WTC11 (cell line): Measurements from ENCODE around the gene SDF4. TPM values are rescaled to one million over a fixed set of nuclear protein-coding genes. Genes with fewer than 3 reads are reported as not detected.

Source experiments
- ATAC-seq: fragments of 200-7000 bp; cut with Tn5 transposase; 2 replicates; pipeline ENCODE4 v1.10.0; 2021; ENCODE audit warnings: mild to moderate bottlenecking, moderate library complexity
- CTCF ChIA-PET: fragments of 300-600 bp; sonication (Branson Sonifier 250); formaldehyde crosslinking; loops from one replicate; lab custom pipeline; 2021; ENCODE audit warnings: antibody characterized with exemption; lab: Charles Lee
- POLR2A ChIA-PET: fragments of 350-600 bp; sonication (Branson Sonifier 250); formaldehyde crosslinking; loops from one replicate; lab custom pipeline; 2021; ENCODE audit warnings: antibody characterized with exemption; lab: Charles Lee
- DNase-seq: peaks from one replicate; pipeline ENCODE4 v3.0.0; 2021; ENCODE audit warnings: low spot score
- H3K27ac Mint-ChIP-seq: 2 replicates; pipeline ENCODE4 v1.8.0; 2021; ENCODE audit warnings: mixed read lengths
- H3K27me3 Mint-ChIP-seq: 2 replicates; pipeline ENCODE4 v1.8.0; 2021; ENCODE audit warnings: low read depth, mild to moderate bottlenecking, moderate library complexity, mixed read lengths
- H3K36me3 Mint-ChIP-seq: 2 replicates; pipeline ENCODE4 v1.8.0; 2021; ENCODE audit warnings: mixed read lengths
- H3K4me1 Mint-ChIP-seq: 2 replicates; pipeline ENCODE4 v1.8.0; 2022; ENCODE audit warnings: mixed read lengths
- H3K4me3 Mint-ChIP-seq: 2 replicates; pipeline ENCODE4 v1.8.0; 2021; ENCODE audit warnings: mild to moderate bottlenecking, moderate library complexity, mixed read lengths
- H3K9me3 Mint-ChIP-seq: 2 replicates; pipeline ENCODE4 v1.8.0; 2021; ENCODE audit warnings: mixed read lengths
- ESRRA ChIP-seq: sonication (generic); formaldehyde crosslinking; IDR thresholded peaks from 2 replicates; pipeline ENCODE4 v1.8.1; 2022; ENCODE audit warnings: mild to moderate bottlenecking, missing genetic modification reagents, borderline replicate concordance
- FOXK1 ChIP-seq: sonication (generic); formaldehyde crosslinking; IDR thresholded peaks from 2 replicates; pipeline ENCODE4 v1.8.0; 2022; ENCODE audit warnings: mild to moderate bottlenecking, moderate library complexity, missing genetic modification reagents
- FOXP1 ChIP-seq: sonication (generic); formaldehyde crosslinking; IDR thresholded peaks from 2 replicates; pipeline ENCODE4 v1.8.0; 2022; ENCODE audit warnings: missing genetic modification reagents, mild to moderate bottlenecking, moderate library complexity, borderline replicate concordance
- GTF2I ChIP-seq: fragments of 250-450 bp; sonication (Bioruptor Pico); conservative IDR thresholded peaks from 2 replicates; pipeline ENCODE4 v1.4.0; 2021; ENCODE audit warnings: mild to moderate bottlenecking
- HMGA2 ChIP-seq: fragments of 250-450 bp; sonication (Bioruptor Pico); IDR thresholded peaks from 2 replicates; pipeline ENCODE4 v1.4.0; 2021; ENCODE audit warnings: mild to moderate bottlenecking, moderate library complexity
- IRF2 ChIP-seq: sonication (generic); formaldehyde crosslinking; IDR thresholded peaks from 2 replicates; pipeline ENCODE4 v1.8.0; 2022; ENCODE audit warnings: low read depth, missing genetic modification reagents, borderline replicate concordance
- MAX ChIP-seq: sonication (generic); formaldehyde crosslinking; IDR thresholded peaks from 2 replicates; pipeline ENCODE4 v1.8.0; 2022; ENCODE audit warnings: mild to moderate bottlenecking, missing genetic modification reagents
- MLX ChIP-seq: sonication (generic); formaldehyde crosslinking; IDR thresholded peaks from 2 replicates; pipeline ENCODE4 v1.8.1; 2023; ENCODE audit warnings: mild to moderate bottlenecking, missing genetic modification reagents, moderate library complexity
- NFE2L1 ChIP-seq: sonication (generic); formaldehyde crosslinking; IDR thresholded peaks from 2 replicates; pipeline ENCODE4 v1.8.1; 2023; ENCODE audit warnings: missing genetic modification reagents
- NFYB ChIP-seq: sonication (generic); formaldehyde crosslinking; conservative IDR thresholded peaks from 2 replicates; pipeline ENCODE4 v1.8.0; 2022; ENCODE audit warnings: low read depth, missing genetic modification reagents
- NR1H2 ChIP-seq: sonication (generic); formaldehyde crosslinking; IDR thresholded peaks from 2 replicates; pipeline ENCODE4 v1.9.0; 2021; ENCODE audit warnings: mild to moderate bottlenecking, moderate library complexity, missing genetic modification reagents
- RELA ChIP-seq: sonication (generic); formaldehyde crosslinking; IDR thresholded peaks from 2 replicates; pipeline ENCODE4 v1.8.1; 2022; ENCODE audit warnings: missing genetic modification reagents, mild to moderate bottlenecking, borderline replicate concordance
- RORB ChIP-seq: fragments of 250-450 bp; sonication (Bioruptor Pico); IDR thresholded peaks from 2 replicates; pipeline ENCODE4 v1.9.0; 2021; ENCODE audit warnings: mild to moderate bottlenecking
- SP1 ChIP-seq: sonication (generic); formaldehyde crosslinking; conservative IDR thresholded peaks from 2 replicates; pipeline ENCODE4 v1.8.1; 2022; ENCODE audit warnings: missing genetic modification reagents
- TCF7 ChIP-seq: sonication (generic); formaldehyde crosslinking; IDR thresholded peaks from 2 replicates; pipeline ENCODE4 v1.8.0; 2022; ENCODE audit warnings: mild to moderate bottlenecking, low read depth, missing genetic modification reagents, moderate library complexity
- TEAD4 ChIP-seq: sonication (generic); formaldehyde crosslinking; IDR thresholded peaks from 2 replicates; pipeline ENCODE4 v1.8.0; 2022; ENCODE audit warnings: mild to moderate bottlenecking, missing genetic modification reagents
- TP53 ChIP-seq: sonication (generic); formaldehyde crosslinking; IDR thresholded peaks from 2 replicates; pipeline ENCODE4 v1.8.1; 2023; ENCODE audit warnings: mild to moderate bottlenecking, missing genetic modification reagents
- USF2 ChIP-seq: sonication (generic); formaldehyde crosslinking; IDR thresholded peaks from 2 replicates; pipeline ENCODE4 v1.8.1; 2023; ENCODE audit warnings: mild to moderate bottlenecking, missing genetic modification reagents, moderate library complexity
- ZBTB21 ChIP-seq: sonication (generic); formaldehyde crosslinking; IDR thresholded peaks from 2 replicates; pipeline ENCODE4 v1.8.1; 2023; ENCODE audit warnings: mild to moderate bottlenecking, missing genetic modification reagents, borderline replicate concordance
- ZMAT4 ChIP-seq: fragments of 250-450 bp; sonication (Bioruptor Pico); IDR thresholded peaks from 2 replicates; pipeline ENCODE4 v1.9.0; 2021; ENCODE audit warnings: mild to moderate bottlenecking
- ZNF138 ChIP-seq: sonication (generic); formaldehyde crosslinking; conservative IDR thresholded peaks from 2 replicates; pipeline ENCODE4 v1.8.1; 2022; ENCODE audit warnings: mild to moderate bottlenecking, moderate library complexity, missing genetic modification reagents
- ZNF317 ChIP-seq: sonication (generic); formaldehyde crosslinking; IDR thresholded peaks from 2 replicates; pipeline ENCODE4 v1.8.1; 2023; ENCODE audit warnings: low read depth, mild to moderate bottlenecking, moderate library complexity, missing genetic modification reagents, borderline replicate concordance
- total RNA-seq: library from RNA; stranded (reverse); gene quantifications from 3 replicates; pipeline ENCODE4 v1.2.3, GENCODE V29; 2021

The SDF4 gene
- total RNA-seq, 1 experiment from 2014 or later, result 101 TPM

GRCh38 chr1:1220197-1220596, 11.6 kb downstream of the SDF4 start (continued):
- TF ChIP-seq USF2 (no peak), NR1H2 (no peak), RORB (CRISPR knock-in tag) (no peak), ZBTB21 (no peak)

- DNase-seq, result no peak
- Mint-ChIP-seq H3K4me3 (no peak overlapping the region), H3K36me3 (peaks cover 12% of the 10 kb centered on the region), H3K27me3 (no peaks in the 10 kb centered on the region), H3K9me3 (no peaks in the 10 kb centered on the region), H3K27ac (no peak overlapping the region), H3K4me1 (no peaks in the 10 kb centered on the region)
- ATAC-seq, result no peak
- ChIA-PET CTCF (no interaction called here), POLR2A (no interaction called here)
- TF ChIP-seq USF2 (no peak), TP53 (no peak), NFYB (CRISPR knock-in tag) (no peak), IRF2 (CRISPR knock-in tag) (no peak), FOXP1 (CRISPR knock-in tag) (no peak), TEAD4 (CRISPR knock-in tag) (no peak), SP1 (CRISPR knock-in tag) (no peak), ZNF317 (CRISPR knock-in tag) (no peak), MLX (CRISPR knock-in tag) (no peak), FOXK1 (CRISPR knock-in tag) (no peak), ZNF138 (CRISPR knock-in tag) (no peak)
Measured at GRCh38 chr1:1219341-1219740, 12.5 kb downstream of the SDF4 start.

- Mint-ChIP-seq H3K27me3 (no peaks in the 10 kb centered on the region), H3K9me3 (no peaks in the 10 kb centered on the region), H3K36me3 (peaks cover 9% of the 10 kb centered on the region), H3K4me3 (no peak overlapping the region), H3K4me1 (no peaks in the 10 kb centered on the region), H3K27ac (no peak overlapping the region)
- TF ChIP-seq TCF7 (CRISPR knock-in tag) (no peak), GTF2I (no peak), ESRRA (CRISPR knock-in tag) (no peak), NFE2L1 (no peak), TP53 (no peak), MAX (no peak), RELA (CRISPR knock-in tag) (no peak), ZMAT4 (CRISPR knock-in tag) (no peak), HMGA2 (CRISPR knock-in tag) (no peak)
- no peak for DNase-seq
- ChIA-PET POLR2A (no interaction called here), CTCF (interaction anchor here (0.8 to 1.2 kb wide), 2 partner anchors 72 to 217 kb away, joined by 3 read pairs; no protein-coding TSS in a partner anchor)
- no peak for ATAC-seq
Measured at GRCh38 chr1:1218524-1219200, 13.1 kb downstream of the SDF4 start.
